Type B pancreatic cell (in vitro differentiated cells): Measurements from ENCODE around the gene ROR1. TPM values are rescaled to one million over a fixed set of nuclear protein-coding genes. Genes with fewer than 3 reads are reported as not detected.

Source experiments
- DNase-seq: peaks from one replicate; pipeline ENCODE4 v3.0.0; 2021; ENCODE audit warnings: mixed read lengths; ENCODE audit not compliant: unreplicated experiment; ENCODE audit errors: extremely low spot score
- H3K27ac Mint-ChIP-seq: 2 replicates; pipeline ENCODE4 v1.8.0; 2021; ENCODE audit warnings: mild to moderate bottlenecking, mixed read lengths
- H3K27me3 Mint-ChIP-seq: 2 replicates; pipeline ENCODE4 v1.8.0; 2021; ENCODE audit warnings: mixed read lengths
- H3K36me3 Mint-ChIP-seq: 2 replicates; pipeline ENCODE4 v1.8.0; 2021; ENCODE audit warnings: mixed read lengths
- H3K4me1 Mint-ChIP-seq: one replicate; pipeline ENCODE4 v1.8.0; 2021; ENCODE audit warnings: mixed read lengths; ENCODE audit not compliant: unreplicated experiment
- H3K4me3 Mint-ChIP-seq: 2 replicates; pipeline ENCODE4 v1.8.0; 2021; ENCODE audit warnings: mild to moderate bottlenecking, mixed read lengths
- H3K9me3 Mint-ChIP-seq: 2 replicates; pipeline ENCODE4 v1.8.0; 2021; ENCODE audit warnings: mixed read lengths
- total RNA-seq: library from RNA; stranded (reverse); gene quantifications from 2 replicates; pipeline ENCODE4 v1.2.1, GENCODE V29; 2021; ENCODE audit warnings: low replicate concordance
- TF ChIP-seq, protein P1 (sequence below): fragments of 200-600 bp; sonication (generic); conservative IDR thresholded peaks from 2 replicates; pipeline ENCODE4 v1.5.0; 2021; ENCODE audit warnings: antibody characterized with exemption, mild to moderate bottlenecking

ROR1 gene
- total RNA-seq, 1 donor from 2014 or later: 32.0 TPM

DNA sequence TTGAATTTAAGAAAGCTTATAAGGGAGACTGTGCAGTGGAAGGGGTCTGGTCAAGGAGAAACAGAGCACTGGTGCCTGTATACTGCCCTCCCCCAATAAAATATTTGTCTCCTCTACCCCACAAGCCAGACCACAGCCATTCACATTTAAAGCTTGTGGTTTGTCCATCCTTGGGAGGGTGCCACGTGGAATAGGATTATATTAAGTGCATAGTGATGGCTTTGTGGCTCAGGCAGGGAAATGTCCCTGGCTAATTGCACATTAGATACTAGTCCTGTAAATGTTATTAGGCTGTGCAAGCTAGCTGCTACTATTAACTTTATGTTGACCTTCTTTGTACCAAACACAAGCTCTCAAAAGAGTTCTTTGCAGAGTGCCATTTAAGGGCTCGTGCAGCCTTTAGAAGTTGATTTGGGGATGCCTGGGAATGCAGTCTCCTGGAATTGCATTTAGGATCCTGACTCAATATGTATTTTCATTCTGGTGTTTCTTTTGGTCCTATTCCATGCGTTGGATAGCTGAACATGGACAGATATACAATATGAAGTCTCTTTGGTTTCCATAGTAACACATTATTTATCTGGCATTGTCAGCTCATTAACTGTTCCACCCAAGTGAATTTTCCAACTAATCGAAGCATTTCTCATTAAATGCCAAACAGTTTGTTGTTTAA, 210.6 kb downstream of the ROR1 start:
- peaks cover 34% of the 10 kb centered on the region for H3K4me1 Mint-ChIP-seq
- no peak overlapping the region for H3K4me3 Mint-ChIP-seq

DNA sequence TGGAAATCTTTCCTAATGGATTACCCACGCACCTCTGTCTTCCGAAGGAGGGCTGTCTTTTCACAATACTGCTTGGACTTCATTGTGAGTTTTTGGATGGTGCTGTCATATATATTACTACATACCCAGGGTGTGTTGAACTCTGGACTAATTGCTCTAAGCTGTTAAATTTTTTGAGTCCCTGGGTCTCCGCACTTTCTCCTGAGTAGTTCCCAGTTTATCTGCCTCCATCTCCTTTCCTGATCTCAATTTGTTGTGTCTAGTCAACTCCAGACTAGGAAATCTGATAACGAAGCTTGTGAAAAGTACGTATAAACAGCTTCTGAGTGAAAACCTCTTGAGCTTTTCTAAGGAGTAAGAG, 211.1 kb downstream of the ROR1 start:
- H3K9me3 Mint-ChIP-seq: peaks cover 6% of the 10 kb centered on the region
- H3K4me1 Mint-ChIP-seq: peaks cover 34% of the 10 kb centered on the region
- no peaks in the 10 kb centered on the region for H3K27me3 Mint-ChIP-seq
- TF ChIP-seq, protein P1, sequence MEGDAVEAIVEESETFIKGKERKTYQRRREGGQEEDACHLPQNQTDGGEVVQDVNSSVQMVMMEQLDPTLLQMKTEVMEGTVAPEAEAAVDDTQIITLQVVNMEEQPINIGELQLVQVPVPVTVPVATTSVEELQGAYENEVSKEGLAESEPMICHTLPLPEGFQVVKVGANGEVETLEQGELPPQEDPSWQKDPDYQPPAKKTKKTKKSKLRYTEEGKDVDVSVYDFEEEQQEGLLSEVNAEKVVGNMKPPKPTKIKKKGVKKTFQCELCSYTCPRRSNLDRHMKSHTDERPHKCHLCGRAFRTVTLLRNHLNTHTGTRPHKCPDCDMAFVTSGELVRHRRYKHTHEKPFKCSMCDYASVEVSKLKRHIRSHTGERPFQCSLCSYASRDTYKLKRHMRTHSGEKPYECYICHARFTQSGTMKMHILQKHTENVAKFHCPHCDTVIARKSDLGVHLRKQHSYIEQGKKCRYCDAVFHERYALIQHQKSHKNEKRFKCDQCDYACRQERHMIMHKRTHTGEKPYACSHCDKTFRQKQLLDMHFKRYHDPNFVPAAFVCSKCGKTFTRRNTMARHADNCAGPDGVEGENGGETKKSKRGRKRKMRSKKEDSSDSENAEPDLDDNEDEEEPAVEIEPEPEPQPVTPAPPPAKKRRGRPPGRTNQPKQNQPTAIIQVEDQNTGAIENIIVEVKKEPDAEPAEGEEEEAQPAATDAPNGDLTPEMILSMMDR: no peak
- no peak for DNase-seq
- H3K27ac Mint-ChIP-seq: no peak overlapping the region
- H3K4me3 Mint-ChIP-seq: no peak overlapping the region
- peaks cover 5% of the 10 kb centered on the region for H3K36me3 Mint-ChIP-seq

More for the DNA sequence above, 210.6 kb downstream of the ROR1 start:
- Mint-ChIP-seq H3K27me3 (no peaks in the 10 kb centered on the region), H3K36me3 (peaks cover 1% of the 10 kb centered on the region), H3K27ac (no peak overlapping the region), H3K9me3 (peaks cover under 1% of the 10 kb centered on the region)
- DNase-seq: no peak
- TF ChIP-seq, protein P1: no peak

DNA sequence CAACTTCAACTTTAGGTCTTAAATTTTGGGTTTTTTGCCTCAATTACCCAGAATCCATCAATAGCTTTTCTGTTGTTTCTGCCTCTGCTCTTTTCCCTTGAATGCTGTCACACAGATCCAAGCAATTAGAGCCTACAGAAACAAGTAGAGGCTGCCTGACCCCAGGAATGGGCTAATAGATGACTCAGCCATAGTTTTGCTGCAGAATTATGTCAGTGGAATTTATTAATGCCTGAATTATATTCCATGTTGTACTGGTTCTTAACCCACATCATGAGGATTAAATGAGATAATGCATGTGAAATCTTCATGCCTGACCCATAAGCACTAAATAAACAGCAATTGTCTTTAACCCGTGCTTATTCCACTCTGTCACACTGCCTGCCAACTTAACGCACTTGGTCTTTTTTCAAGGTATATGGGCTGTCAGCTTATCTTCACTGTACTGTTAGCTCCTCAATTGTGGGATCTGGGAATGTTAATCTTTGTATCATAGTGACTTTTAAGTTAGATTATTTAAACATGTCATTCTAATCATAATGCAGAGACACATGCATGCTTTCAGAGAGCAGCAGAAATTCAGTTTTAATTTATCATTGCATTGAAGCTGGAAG, 213.3 kb downstream of the ROR1 start:
- H3K4me1 Mint-ChIP-seq: peaks cover 22% of the 10 kb centered on the region
- H3K4me3 Mint-ChIP-seq: no peak overlapping the region
- TF ChIP-seq, protein P1: no peak
- peaks cover 5% of the 10 kb centered on the region for H3K36me3 Mint-ChIP-seq
- H3K27me3 Mint-ChIP-seq: no peaks in the 10 kb centered on the region
- H3K27ac Mint-ChIP-seq: no peak overlapping the region
- H3K9me3 Mint-ChIP-seq: peaks cover 6% of the 10 kb centered on the region
- no peak for DNase-seq

DNA sequence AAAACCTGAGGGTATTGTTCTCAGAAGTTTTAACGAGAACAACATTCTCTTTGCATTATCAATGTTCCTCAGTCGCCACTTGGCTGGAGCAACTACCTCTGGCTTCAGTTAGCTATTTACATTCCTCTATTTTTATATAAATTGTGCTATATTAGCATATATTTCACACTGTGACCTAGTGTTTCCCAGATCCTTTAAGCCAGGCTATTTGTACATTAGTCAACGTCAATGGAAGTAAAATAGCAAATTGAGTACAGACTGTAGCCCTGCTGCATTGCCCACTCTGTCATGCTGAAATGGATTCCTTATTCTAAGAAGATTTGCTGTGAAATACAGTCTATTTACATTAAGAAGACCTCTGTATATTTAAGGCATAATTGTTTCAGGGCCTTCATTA, 213.8 kb downstream of the ROR1 start:
- peaks cover 5% of the 10 kb centered on the region for H3K36me3 Mint-ChIP-seq
- no peak for DNase-seq
- H3K4me1 Mint-ChIP-seq: peaks cover 22% of the 10 kb centered on the region
- TF ChIP-seq, protein P1: no peak
- H3K27me3 Mint-ChIP-seq: no peaks in the 10 kb centered on the region
- peaks cover 6% of the 10 kb centered on the region for H3K9me3 Mint-ChIP-seq
- no peak overlapping the region for H3K4me3 Mint-ChIP-seq
- no peak overlapping the region for H3K27ac Mint-ChIP-seq

DNA sequence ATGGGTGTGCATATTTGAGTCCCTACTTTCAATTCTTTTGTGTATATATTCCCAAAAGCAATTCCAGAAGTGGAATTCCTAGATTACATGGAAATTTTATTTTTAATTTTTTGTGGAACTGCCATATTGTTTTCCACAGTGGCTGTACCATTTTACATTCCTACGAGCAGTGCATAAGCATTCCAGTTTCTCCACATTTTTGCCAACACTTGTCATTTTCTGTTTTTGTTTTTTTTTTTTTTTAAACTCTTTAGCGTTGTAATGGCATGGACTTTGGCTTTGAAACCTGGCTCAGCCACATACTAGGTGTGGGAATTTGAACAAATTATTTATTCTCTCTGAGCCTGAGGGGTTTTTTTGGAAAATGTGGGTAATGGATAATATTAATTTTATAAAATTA, 215.1 kb downstream of the ROR1 start:
- Mint-ChIP-seq H3K9me3 (peaks cover 6% of the 10 kb centered on the region), H3K4me1 (peaks cover 23% of the 10 kb centered on the region), H3K27ac (no peak overlapping the region), H3K4me3 (no peak overlapping the region), H3K36me3 (peaks cover 5% of the 10 kb centered on the region), H3K27me3 (no peaks in the 10 kb centered on the region)
- no peak for DNase-seq
- TF ChIP-seq, protein P1: no peak
